CD4-positive, CD25-positive, alpha-beta regulatory T cell (primary cell): ENCODE results near the gene ZNF621. TPM values are rescaled to one million over a fixed set of nuclear protein-coding genes. Genes with fewer than 3 reads are reported as not detected.

ENCODE experiments used
- ATAC-seq, 2 donors: fragments of 150-1000 bp; cut with Tn5 transposase; one replicate each; pipeline ENCODE4 v1.10.0; 2021; ENCODE audit warnings: low read depth in 2 of 2, moderate number of reproducible peaks in 2 of 2, moderate library complexity in 1 of 2
- DNase-seq, 3 donors: peaks; one replicate each; pipeline versions ENCODE4 v3.0.0 to v3.0.0-alpha.2; 2012 to 2022; ENCODE audit warnings: mixed read lengths in 1 of 3
- H3K27ac ChIP-seq: one replicate; pipeline ENCODE4 v1.7.0; 2013; ENCODE audit warnings: mild to moderate bottlenecking, low read length; ENCODE audit not compliant: insufficient read depth, poor library complexity, severe bottlenecking
- H3K27me3 ChIP-seq: one replicate; pipeline ENCODE4 v1.7.0; 2013; ENCODE audit warnings: low read length; ENCODE audit not compliant: control insufficient read depth, insufficient read depth
- H3K36me3 ChIP-seq: one replicate; pipeline ENCODE4 v1.7.0; 2013; ENCODE audit warnings: mild to moderate bottlenecking, low read length, moderate library complexity; ENCODE audit not compliant: control insufficient read depth, insufficient read depth
- H3K4me1 ChIP-seq: 2 replicates; pipeline ENCODE4 v1.7.0; 2013; ENCODE audit warnings: mild to moderate bottlenecking, low read length; ENCODE audit not compliant: insufficient read depth, control insufficient read depth, poor library complexity, severe bottlenecking
- H3K4me3 ChIP-seq: one replicate; pipeline ENCODE4 v1.7.0; 2013; ENCODE audit warnings: low read depth, mild to moderate bottlenecking, low read length, moderate library complexity
- H3K9me3 ChIP-seq, 2 experiments: 1 replicate in 1 of 2; 2 replicates in 1 of 2; pipeline ENCODE4 v1.7.0; 2013; ENCODE audit warnings: low read length in 2 of 2, mild to moderate bottlenecking in 1 of 2, moderate library complexity in 1 of 2; ENCODE audit not compliant: control insufficient read depth in 2 of 2
- H3K27ac Mint-ChIP-seq, 3 donors: one replicate each; pipeline ENCODE4 v1.8.0; 2020 to 2022; ENCODE audit warnings: mild to moderate bottlenecking in 3 of 3, mixed read lengths in 3 of 3, moderate library complexity in 2 of 3
- H3K27me3 Mint-ChIP-seq: one replicate; pipeline ENCODE4 v1.8.0; 2022; ENCODE audit warnings: mild to moderate bottlenecking, mixed read lengths
- H3K36me3 Mint-ChIP-seq: one replicate; pipeline ENCODE4 v1.8.0; 2020; ENCODE audit warnings: mixed read lengths
- H3K4me1 Mint-ChIP-seq, 4 donors: one replicate each; pipeline ENCODE4 v1.8.0; 2020 to 2022; ENCODE audit warnings: mixed read lengths in 4 of 4, mild to moderate bottlenecking in 1 of 4
- H3K4me3 Mint-ChIP-seq, 4 donors: one replicate each; pipeline ENCODE4 v1.8.0; 2020 to 2022; ENCODE audit warnings: mild to moderate bottlenecking in 4 of 4, mixed read lengths in 4 of 4, moderate library complexity in 3 of 4
- H3K9me3 Mint-ChIP-seq, 7 donors: one replicate each; pipeline ENCODE4 v1.8.0; 2020 to 2022; ENCODE audit warnings: mixed read lengths in 7 of 7, mild to moderate bottlenecking in 3 of 7, moderate library complexity in 2 of 7
- polyA plus RNA-seq, 4 donors: library from polyadenylated mRNA; unstranded; fragments of 300-500 nt; fragmentation: Illumina TruSeq; gene quantifications; one replicate each; pipeline ENCODE4 v1.2.3, GENCODE V29; 2021
- total RNA-seq: library from RNA; stranded (reverse); gene quantifications from one replicate; pipeline ENCODE4 v1.2.3, GENCODE V29; 2022

Gene ZNF621
- total RNA-seq (19.2 TPM), polyA plus RNA-seq (1 to 10 TPM; 2.0 to 3.9 (median 3.6) TPM)

- peaks cover 0 to 4% (median 0%) of the 10 kb centered on the region in 7 donors for H3K9me3 Mint-ChIP-seq
- H3K36me3 ChIP-seq = peaks cover 17% of the 10 kb centered on the region
- H3K36me3 Mint-ChIP-seq = peaks cover 27% of the 10 kb centered on the region
- peaks cover 17% of the 10 kb centered on the region for H3K4me1 ChIP-seq
- H3K27me3 Mint-ChIP-seq = no peaks in the 10 kb centered on the region
- no peaks in the 10 kb centered on the region for H3K9me3 ChIP-seq
- H3K27ac ChIP-seq = peak within 1 kb of the TSS; percentile 77
- peak within 1 kb of the TSS; percentile 95 to 97 (median 96) for H3K4me3 Mint-ChIP-seq
- no peaks in the 10 kb centered on the region for H3K27me3 ChIP-seq
- peak within 1 kb of the TSS; percentile 84 for H3K4me3 ChIP-seq
- H3K27ac Mint-ChIP-seq = peak within 1 kb of the TSS; percentile 57 to 97 (median 93)
- DNase-seq (peak; percentile 72 to 89 (median 75)), ATAC-seq (peak; percentile 97 to 98)
- peaks cover 23 to 51% (median 33%) of the 10 kb centered on the region in 4 donors for H3K4me1 Mint-ChIP-seq
Observed at GRCh38 chr3:40524568-40525285, at the start of gene ZNF621. Gene ZNF621, plus strand, starts transcription at chr3:40524960. Its CDS starts 881 bp downstream, at chr3:40525841.

DNA sequence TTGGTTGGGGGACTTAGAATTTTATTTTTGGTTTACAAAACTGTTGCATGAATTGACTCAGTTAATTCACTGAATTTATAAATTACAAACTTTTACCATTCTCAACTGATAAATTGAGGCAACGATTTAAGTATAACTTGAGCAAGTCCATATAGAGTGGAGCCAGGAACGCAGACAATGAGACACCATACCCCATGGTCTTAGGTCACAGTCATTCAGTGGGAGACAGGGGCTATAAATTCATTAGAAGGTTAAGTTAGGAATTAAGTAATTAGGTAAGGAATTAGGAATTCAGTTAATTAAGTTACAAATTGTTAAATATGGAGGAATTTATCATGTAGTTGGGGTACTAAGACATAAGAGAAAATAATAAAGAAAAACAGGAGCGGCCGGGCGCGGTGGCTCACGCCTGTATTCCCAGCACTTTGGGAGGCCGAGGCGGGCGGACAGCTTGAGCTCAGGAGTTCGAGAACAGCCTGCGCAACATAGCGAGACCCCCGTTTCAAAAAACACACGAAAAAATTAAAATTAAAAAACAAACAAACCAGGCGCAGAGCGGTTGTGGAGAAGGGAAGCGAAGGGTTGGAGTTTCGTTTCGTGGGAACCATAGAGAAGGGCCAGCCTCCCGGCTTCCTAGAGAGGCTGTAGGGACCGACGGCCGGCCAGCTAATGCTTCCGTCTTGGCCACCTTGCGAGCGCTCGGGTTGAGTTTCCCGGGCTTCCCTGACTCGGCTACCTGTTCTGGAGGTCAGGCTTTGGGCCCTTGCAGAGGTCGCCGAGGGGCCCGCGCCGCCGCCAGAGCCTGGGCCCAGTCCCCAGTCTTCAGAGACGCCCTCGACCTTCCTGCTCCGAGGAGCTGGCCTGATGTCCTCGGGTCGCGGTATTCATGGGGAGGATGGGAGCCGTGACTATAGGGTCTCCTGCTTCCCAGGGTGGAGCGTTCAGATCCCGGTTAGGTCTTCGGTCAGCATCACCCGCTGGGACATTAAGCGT, 48.0 kb upstream of the ZNF621 start, which contains the start of gene ZNF619:
ZNF619 (plus strand) TSS at position 645 of the 993 bp plus-strand sequence. CDS start 858 bp downstream, outside the sequence.
- Histone ChIP-seq H3K4me3 (peak within 1 kb of the TSS; percentile 86), H3K4me1 (peaks cover 8% of the 10 kb centered on the region), H3K27me3 (no peaks in the 10 kb centered on the region), H3K27ac (peak within 1 kb of the TSS; percentile 69), H3K9me3 (no peaks in the 10 kb centered on the region), H3K36me3 (peaks cover 14% of the 10 kb centered on the region)
- Mint-ChIP-seq H3K4me1 (peaks cover 18 to 45% (median 27%) of the 10 kb centered on the region in 4 donors), H3K27ac (peak within 1 kb of the TSS; percentile 90 to 98 (median 98)), H3K4me3 (peak within 1 kb of the TSS; percentile 82 to 97 (median 93)), H3K36me3 (peaks cover 18% of the 10 kb centered on the region), H3K9me3 (peaks cover 0 to 2% (median 0%) of the 10 kb centered on the region in 7 donors), H3K27me3 (no peaks in the 10 kb centered on the region)
- peak; percentile 49 to 78 (median 65) for DNase-seq
- peak; percentile 83 to 88 for ATAC-seq

DNA sequence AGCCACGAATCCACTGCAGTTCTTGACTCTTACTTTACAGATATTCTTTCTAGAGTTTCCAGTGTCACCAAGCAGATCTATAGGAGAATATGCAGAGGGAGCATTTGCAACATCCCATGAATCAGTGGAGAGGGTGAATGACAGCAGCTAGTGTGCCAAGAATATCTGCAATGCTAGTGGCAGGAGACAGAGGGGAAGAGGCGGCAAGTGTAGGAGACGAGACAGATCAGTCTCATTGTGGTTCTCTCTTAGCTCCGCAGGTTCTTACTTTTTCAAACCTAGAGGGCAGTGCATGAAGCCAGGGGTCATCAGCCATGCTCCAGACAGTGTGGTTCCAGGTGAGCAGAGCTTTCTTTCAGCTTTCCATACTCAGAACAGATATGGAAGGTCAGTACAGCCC, 47.1 kb upstream of the ZNF621 start:
- Mint-ChIP-seq H3K9me3 (peaks cover 0 to 2% (median 0%) of the 10 kb centered on the region in 7 donors), H3K4me1 (peaks cover 18 to 54% (median 30%) of the 10 kb centered on the region in 4 donors), H3K4me3 (peak overlapping the region; percentile 82 to 97 (median 93)), H3K27ac (peak overlapping the region; percentile 90 to 98 (median 98)), H3K36me3 (peaks cover 25% of the 10 kb centered on the region), H3K27me3 (no peaks in the 10 kb centered on the region)
- DNase-seq (no peak), ATAC-seq (no peak)
- peak overlapping the region; percentile 86 for H3K4me3 ChIP-seq
- no peaks in the 10 kb centered on the region for H3K9me3 ChIP-seq
- peaks cover 8% of the 10 kb centered on the region for H3K4me1 ChIP-seq
- no peaks in the 10 kb centered on the region for H3K27me3 ChIP-seq
- H3K36me3 ChIP-seq = peaks cover 19% of the 10 kb centered on the region
- peak overlapping the region; percentile 69 for H3K27ac ChIP-seq

GRCh38 chr3:40487172-40487571, 37.6 kb upstream of the ZNF621 start:
- Mint-ChIP-seq H3K9me3 (peaks cover 0 to 24% (median 8%) of the 10 kb centered on the region in 7 donors), H3K4me1 (peaks cover 0 to 9% (median 4%) of the 10 kb centered on the region in 4 donors), H3K36me3 (peaks cover 60% of the 10 kb centered on the region), H3K27me3 (no peaks in the 10 kb centered on the region), H3K27ac (no peak overlapping the region), H3K4me3 (no peak overlapping the region)
- no peaks in the 10 kb centered on the region for H3K4me1 ChIP-seq
- peaks cover 15 to 19% of the 10 kb centered on the region in 2 experiments for H3K9me3 ChIP-seq
- no peak overlapping the region for H3K4me3 ChIP-seq
- H3K27ac ChIP-seq = no peak overlapping the region
- ATAC-seq (no peak), DNase-seq (no peak)
- no peaks in the 10 kb centered on the region for H3K27me3 ChIP-seq
- H3K36me3 ChIP-seq = peaks cover 37% of the 10 kb centered on the region

GRCh38 chr3:40490916-40491315, 33.8 kb upstream of the ZNF621 start:
- Mint-ChIP-seq H3K4me3 (no peak overlapping the region), H3K27me3 (no peaks in the 10 kb centered on the region), H3K4me1 (peaks cover 0 to 3% (median 1%) of the 10 kb centered on the region in 4 donors), H3K9me3 (peaks cover 0 to 24% (median 9%) of the 10 kb centered on the region in 7 donors), H3K27ac (no peak overlapping the region), H3K36me3 (peaks cover 37% of the 10 kb centered on the region)
- H3K27ac ChIP-seq = no peak overlapping the region
- H3K36me3 ChIP-seq = peaks cover 21% of the 10 kb centered on the region
- peaks cover 15 to 19% of the 10 kb centered on the region in 2 experiments for H3K9me3 ChIP-seq
- H3K27me3 ChIP-seq = no peaks in the 10 kb centered on the region
- no peaks in the 10 kb centered on the region for H3K4me1 ChIP-seq
- no peak for ATAC-seq
- no peak overlapping the region for H3K4me3 ChIP-seq
- DNase-seq = no peak

GRCh38 chr3:40494698-40495097, 30.1 kb upstream of the ZNF621 start:
- no peak overlapping the region for H3K4me3 ChIP-seq
- Mint-ChIP-seq H3K9me3 (peaks cover 0 to 6% (median 0%) of the 10 kb centered on the region in 7 donors), H3K36me3 (peaks cover 16% of the 10 kb centered on the region), H3K4me1 (peaks cover 0 to 3% (median 0%) of the 10 kb centered on the region in 4 donors), H3K27ac (no peak overlapping the region), H3K4me3 (no peak overlapping the region), H3K27me3 (no peaks in the 10 kb centered on the region)
- ATAC-seq = no peak
- H3K9me3 ChIP-seq = no peaks in the 10 kb centered on the region
- no peaks in the 10 kb centered on the region for H3K27me3 ChIP-seq
- no peak for DNase-seq
- no peak overlapping the region for H3K27ac ChIP-seq
- no peaks in the 10 kb centered on the region for H3K4me1 ChIP-seq
- no peaks in the 10 kb centered on the region for H3K36me3 ChIP-seq

- Mint-ChIP-seq H3K36me3 (peaks cover 8% of the 10 kb centered on the region), H3K27ac (no peak overlapping the region), H3K4me1 (no peaks in the 10 kb centered on the region), H3K4me3 (no peak overlapping the region), H3K9me3 (peaks cover 0 to 4% (median 0%) of the 10 kb centered on the region in 7 donors), H3K27me3 (no peaks in the 10 kb centered on the region)
- H3K4me3 ChIP-seq = no peak overlapping the region
- DNase-seq (no peak), ATAC-seq (no peak)
- H3K36me3 ChIP-seq = no peaks in the 10 kb centered on the region
- H3K27ac ChIP-seq = no peak overlapping the region
- no peaks in the 10 kb centered on the region for H3K27me3 ChIP-seq
- H3K9me3 ChIP-seq = no peaks in the 10 kb centered on the region
- H3K4me1 ChIP-seq = no peaks in the 10 kb centered on the region
Observed at GRCh38 chr3:40497288-40497687, 27.5 kb upstream of the ZNF621 start.
